NB4 (cell line): ENCODE results near the gene GPRIN2.

Experiments
- POLR2A ChIP-seq: IDR thresholded peaks from 2 replicates; pipeline ENCODE4 v1.6.1; 2011; ENCODE audit warnings: mild to moderate bottlenecking; ENCODE audit not compliant: insufficient read length; ENCODE audit errors: extremely low read depth
- TF ChIP-seq, protein P1 (sequence below): IDR thresholded peaks from one replicate; pipeline ENCODE4 v1.5.1; 2012; ENCODE audit warnings: low read depth, low read length
- TF ChIP-seq, protein P2 (sequence below): IDR thresholded peaks from 2 replicates; pipeline ENCODE4 v1.6.1; 2011; ENCODE audit warnings: low read depth, low read length

GRCh38 chr10:46537309-46537708, 19.1 kb downstream of the GPRIN2 start:
- no peak for TF ChIP-seq POLR2A
- TF ChIP-seq, protein P1, sequence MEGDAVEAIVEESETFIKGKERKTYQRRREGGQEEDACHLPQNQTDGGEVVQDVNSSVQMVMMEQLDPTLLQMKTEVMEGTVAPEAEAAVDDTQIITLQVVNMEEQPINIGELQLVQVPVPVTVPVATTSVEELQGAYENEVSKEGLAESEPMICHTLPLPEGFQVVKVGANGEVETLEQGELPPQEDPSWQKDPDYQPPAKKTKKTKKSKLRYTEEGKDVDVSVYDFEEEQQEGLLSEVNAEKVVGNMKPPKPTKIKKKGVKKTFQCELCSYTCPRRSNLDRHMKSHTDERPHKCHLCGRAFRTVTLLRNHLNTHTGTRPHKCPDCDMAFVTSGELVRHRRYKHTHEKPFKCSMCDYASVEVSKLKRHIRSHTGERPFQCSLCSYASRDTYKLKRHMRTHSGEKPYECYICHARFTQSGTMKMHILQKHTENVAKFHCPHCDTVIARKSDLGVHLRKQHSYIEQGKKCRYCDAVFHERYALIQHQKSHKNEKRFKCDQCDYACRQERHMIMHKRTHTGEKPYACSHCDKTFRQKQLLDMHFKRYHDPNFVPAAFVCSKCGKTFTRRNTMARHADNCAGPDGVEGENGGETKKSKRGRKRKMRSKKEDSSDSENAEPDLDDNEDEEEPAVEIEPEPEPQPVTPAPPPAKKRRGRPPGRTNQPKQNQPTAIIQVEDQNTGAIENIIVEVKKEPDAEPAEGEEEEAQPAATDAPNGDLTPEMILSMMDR = no peak
- TF ChIP-seq, protein P2, sequence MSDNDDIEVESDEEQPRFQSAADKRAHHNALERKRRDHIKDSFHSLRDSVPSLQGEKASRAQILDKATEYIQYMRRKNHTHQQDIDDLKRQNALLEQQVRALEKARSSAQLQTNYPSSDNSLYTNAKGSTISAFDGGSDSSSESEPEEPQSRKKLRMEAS = no peak
